Measurements from ENCODE around the gene SLC7A10.
"Not testable (repeated sequence)": the region's sequence is repeated elsewhere in the genome, so short reads cannot be mapped to it uniquely, and the experiment has no call there.

Gene SLC7A10

GRCh38 chr19:33175156-33175782 lies 50.4 kb downstream of the SLC7A10 start:
- DNase-seq = no peak

- no peak for DNase-seq
Observed at GRCh38 chr19:33174186-33174585, 51.5 kb downstream of the SLC7A10 start.

- DNase-seq = no peak
Observed at GRCh38 chr19:33171916-33172359, 53.7 kb downstream of the SLC7A10 start.

- DNase-seq = no peak
Observed at GRCh38 chr19:33171222-33171795, 54.3 kb downstream of the SLC7A10 start.

GRCh38 chr19:33168528-33168927 lies 57.1 kb downstream of the SLC7A10 start:
- no peak for DNase-seq

GRCh38 chr19:33167438-33167837 lies 58.2 kb downstream of the SLC7A10 start:
- DNase-seq = no peak

- not testable (repeated sequence) for DNase-seq
Observed at GRCh38 chr19:33166037-33166436, 59.6 kb downstream of the SLC7A10 start.

GRCh38 chr19:33163481-33163880 lies 62.2 kb downstream of the SLC7A10 start:
- DNase-seq = no peak

GRCh38 chr19:33161201-33161600 lies 64.4 kb downstream of the SLC7A10 start:
- DNase-seq = no peak

GRCh38 chr19:33159893-33160292 lies 65.8 kb downstream of the SLC7A10 start:
- DNase-seq = no peak

GRCh38 chr19:33159149-33159548 lies 66.5 kb downstream of the SLC7A10 start:
- no peak for DNase-seq
